ENCODE results near the gene JAKMIP1. TPM values are rescaled to one million over a fixed set of nuclear protein-coding genes. Genes with fewer than 3 reads are reported as not detected.

The JAKMIP1 gene
- total RNA-seq, 1 experiment from 2014 or later = not detected

GRCh38 chr4:6172927-6173200 is 27.5 kb downstream of the JAKMIP1 start:
- Mint-ChIP-seq H3K27ac (ENCODE audit: unreplicated experiment) (no peak overlapping the region), H3K4me1 (ENCODE audit: low read depth, unreplicated experiment) (no peaks in the 10 kb centered on the region), H3K9me3 (ENCODE audit: low read depth, unreplicated experiment) (no peaks in the 10 kb centered on the region), H3K4me3 (ENCODE audit: low read depth, unreplicated experiment) (no peak overlapping the region), H3K36me3 (ENCODE audit: insufficient read depth, unreplicated experiment) (no peaks in the 10 kb centered on the region), H3K27me3 (ENCODE audit: unreplicated experiment) (peaks cover 14% of the 10 kb centered on the region)
- no TSS peak for BruUV-seq (replicated peaks)
- DNase-seq = no peak
- intact Hi-C loops (cut with micrococcal nuclease; ENCODE audit: unreplicated experiment) = no loop called here
- CTCF ChIA-PET = no interaction called here
- TF ChIP-seq, protein P1, sequence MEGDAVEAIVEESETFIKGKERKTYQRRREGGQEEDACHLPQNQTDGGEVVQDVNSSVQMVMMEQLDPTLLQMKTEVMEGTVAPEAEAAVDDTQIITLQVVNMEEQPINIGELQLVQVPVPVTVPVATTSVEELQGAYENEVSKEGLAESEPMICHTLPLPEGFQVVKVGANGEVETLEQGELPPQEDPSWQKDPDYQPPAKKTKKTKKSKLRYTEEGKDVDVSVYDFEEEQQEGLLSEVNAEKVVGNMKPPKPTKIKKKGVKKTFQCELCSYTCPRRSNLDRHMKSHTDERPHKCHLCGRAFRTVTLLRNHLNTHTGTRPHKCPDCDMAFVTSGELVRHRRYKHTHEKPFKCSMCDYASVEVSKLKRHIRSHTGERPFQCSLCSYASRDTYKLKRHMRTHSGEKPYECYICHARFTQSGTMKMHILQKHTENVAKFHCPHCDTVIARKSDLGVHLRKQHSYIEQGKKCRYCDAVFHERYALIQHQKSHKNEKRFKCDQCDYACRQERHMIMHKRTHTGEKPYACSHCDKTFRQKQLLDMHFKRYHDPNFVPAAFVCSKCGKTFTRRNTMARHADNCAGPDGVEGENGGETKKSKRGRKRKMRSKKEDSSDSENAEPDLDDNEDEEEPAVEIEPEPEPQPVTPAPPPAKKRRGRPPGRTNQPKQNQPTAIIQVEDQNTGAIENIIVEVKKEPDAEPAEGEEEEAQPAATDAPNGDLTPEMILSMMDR (IDR thresholded peaks at IDR 0.05; ENCODE audit: unreplicated experiment) = no peak

DNA sequence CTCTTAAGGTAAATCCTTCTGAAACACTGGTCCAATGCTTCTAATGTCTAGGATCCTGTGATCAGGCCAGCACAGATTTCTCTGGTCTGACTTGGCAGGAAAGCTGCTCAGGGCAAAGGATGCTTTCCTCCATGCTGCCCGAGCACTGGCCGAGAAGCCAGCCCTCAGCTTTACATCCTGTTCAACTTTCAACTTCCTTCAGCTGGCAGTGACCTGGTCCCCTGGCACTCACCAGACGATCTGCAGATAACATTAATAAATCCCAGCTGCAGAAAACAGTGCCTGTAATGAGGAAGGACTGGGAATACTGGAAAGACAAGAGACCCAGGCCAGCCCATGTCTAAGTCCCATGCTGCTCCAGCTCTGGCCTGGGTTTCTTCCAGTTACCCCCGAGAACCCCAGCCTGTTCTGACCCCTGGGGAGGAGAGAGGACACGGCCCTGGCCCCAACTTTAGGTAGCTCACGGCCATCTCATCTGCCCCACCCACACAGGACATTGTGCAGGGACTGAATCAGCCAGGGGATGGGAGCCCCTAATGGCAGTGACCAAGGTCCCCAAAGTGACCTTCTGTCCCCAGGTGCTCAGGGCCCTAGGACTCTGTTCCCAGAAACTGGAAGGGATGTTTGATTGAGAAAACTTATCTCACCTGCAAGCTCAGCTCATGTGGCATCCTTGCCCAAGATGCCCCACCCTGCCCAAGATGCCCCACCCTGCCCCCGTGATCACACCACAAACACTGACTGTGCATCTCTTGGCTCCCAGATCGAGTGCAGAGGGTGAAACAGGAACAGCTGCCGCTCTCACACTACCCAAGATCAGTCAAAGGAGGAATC is 28.0 kb downstream of the JAKMIP1 start:
- Mint-ChIP-seq H3K4me1 (ENCODE audit: low read depth, unreplicated experiment) (no peaks in the 10 kb centered on the region), H3K4me3 (ENCODE audit: low read depth, unreplicated experiment) (no peak overlapping the region), H3K27me3 (ENCODE audit: unreplicated experiment) (peaks cover 19% of the 10 kb centered on the region), H3K9me3 (ENCODE audit: low read depth, unreplicated experiment) (no peaks in the 10 kb centered on the region), H3K36me3 (ENCODE audit: insufficient read depth, unreplicated experiment) (no peaks in the 10 kb centered on the region), H3K27ac (ENCODE audit: unreplicated experiment) (no peak overlapping the region)
- no peak for DNase-seq
- intact Hi-C loops (cut with micrococcal nuclease; ENCODE audit: unreplicated experiment) = no loop called here
- TF ChIP-seq, protein P1 (IDR thresholded peaks at IDR 0.05; ENCODE audit: unreplicated experiment) = no peak
- CTCF ChIA-PET = no interaction called here
- no TSS peak for BruUV-seq (replicated peaks)

DNA sequence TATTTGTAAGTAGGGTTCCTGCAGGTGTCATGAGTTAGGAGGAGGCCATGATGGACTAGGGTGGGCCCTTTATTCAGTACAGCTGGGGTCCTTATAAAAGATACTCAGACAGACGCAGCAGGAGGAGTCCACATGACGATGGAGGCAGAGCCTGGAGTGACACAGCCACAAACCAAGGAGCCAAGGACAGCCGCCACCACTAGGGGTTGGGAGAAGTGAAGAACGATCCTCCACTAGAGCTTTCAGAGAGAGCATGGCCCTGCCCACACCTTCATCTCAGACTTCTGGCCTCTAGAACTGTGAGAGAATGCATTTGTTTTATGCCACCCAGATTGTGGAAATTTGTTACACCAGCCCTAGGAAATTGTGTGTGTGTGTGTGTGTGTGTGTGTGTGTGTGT is 31.1 kb downstream of the JAKMIP1 start:
- CTCF ChIA-PET = no interaction called here
- peaks cover 24% of the 10 kb centered on the region for H3K27me3 Mint-ChIP-seq (ENCODE audit: unreplicated experiment)
- intact Hi-C loops (cut with micrococcal nuclease; ENCODE audit: unreplicated experiment) = no loop called here
- H3K27ac Mint-ChIP-seq (ENCODE audit: unreplicated experiment) = no peak overlapping the region
- H3K4me1 Mint-ChIP-seq (ENCODE audit: low read depth, unreplicated experiment) = no peaks in the 10 kb centered on the region
- no peak overlapping the region for H3K4me3 Mint-ChIP-seq (ENCODE audit: low read depth, unreplicated experiment)
- no TSS peak for BruUV-seq (replicated peaks)
- TF ChIP-seq, protein P1 (IDR thresholded peaks at IDR 0.05; ENCODE audit: unreplicated experiment) = no peak
- peaks cover 2% of the 10 kb centered on the region for H3K9me3 Mint-ChIP-seq (ENCODE audit: low read depth, unreplicated experiment)
- no peak for DNase-seq
- H3K36me3 Mint-ChIP-seq (ENCODE audit: insufficient read depth, unreplicated experiment) = no peaks in the 10 kb centered on the region

DNA sequence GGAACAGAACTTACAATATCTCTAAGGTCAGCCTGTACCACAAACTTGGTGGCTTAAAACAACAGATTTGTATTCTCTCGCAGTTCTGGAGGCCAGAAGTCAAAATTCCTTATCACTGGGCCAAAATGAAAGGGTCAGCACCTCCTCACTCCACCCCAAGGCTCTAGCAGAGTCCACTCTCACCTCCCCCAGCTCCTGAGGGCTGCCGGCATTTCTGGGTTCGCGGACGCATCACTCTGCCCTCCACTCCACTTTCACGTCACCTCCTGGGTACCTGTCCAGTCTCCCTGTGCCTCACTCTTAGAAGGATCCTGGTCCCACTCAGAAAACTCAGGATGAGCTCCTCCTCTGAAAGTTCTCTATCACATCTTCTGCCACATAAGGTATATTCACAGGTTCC is 34.6 kb downstream of the JAKMIP1 start:
- Mint-ChIP-seq H3K27me3 (ENCODE audit: unreplicated experiment) (peaks cover 48% of the 10 kb centered on the region), H3K36me3 (ENCODE audit: insufficient read depth, unreplicated experiment) (no peaks in the 10 kb centered on the region), H3K4me3 (ENCODE audit: low read depth, unreplicated experiment) (no peak overlapping the region), H3K27ac (ENCODE audit: unreplicated experiment) (no peak overlapping the region), H3K4me1 (ENCODE audit: low read depth, unreplicated experiment) (no peaks in the 10 kb centered on the region), H3K9me3 (ENCODE audit: low read depth, unreplicated experiment) (peaks cover 2% of the 10 kb centered on the region)
- TF ChIP-seq, protein P1 (IDR thresholded peaks at IDR 0.05; ENCODE audit: unreplicated experiment) = no peak
- intact Hi-C loops (cut with micrococcal nuclease; ENCODE audit: unreplicated experiment) = no loop called here
- no TSS peak for BruUV-seq (replicated peaks)
- DNase-seq = no peak
- CTCF ChIA-PET = no interaction called here

All from Calu3 (cell line).